Panc1 (cell line): Measurements from ENCODE around the gene NCKAP5L.

Experiments used
- CTCF ChIP-seq: fragments of 450-650 bp; IDR thresholded peaks from 2 replicates; pipeline ENCODE4 v1.5.1; 2017; ENCODE audit warnings: mild to moderate bottlenecking
- POLR2AphosphoS5 ChIP-seq: IDR thresholded peaks from 2 replicates; pipeline ENCODE4 v1.6.1; 2012; ENCODE audit warnings: mild to moderate bottlenecking, low read depth, low read length, moderate library complexity
- TCF7L2 ChIP-seq: IDR thresholded peaks from 2 replicates; pipeline ENCODE4 v1.6.1; 2011; ENCODE audit warnings: mild to moderate bottlenecking, low read depth, low read length, inconsistent platforms

GRCh38 chr12:49787672-49788071 is 40.5 kb downstream of the NCKAP5L start:
- TF ChIP-seq CTCF (no peak), TCF7L2 (no peak), POLR2AphosphoS5 (no peak)
